HepG2 (cell line): ENCODE data around the gene DHRS7. TPM values are rescaled to one million over a fixed set of nuclear protein-coding genes. Genes with fewer than 3 reads are reported as not detected.

ENCODE experiments used
- AGO1 ChIP-seq: fragments of 200-400 bp; formaldehyde crosslinking; IDR thresholded peaks from 2 replicates; pipeline ENCODE4 v1.6.1; 2017; ENCODE audit warnings: mild to moderate bottlenecking, low read depth, low read length, moderate library complexity; ENCODE audit not compliant: poor library complexity, severe bottlenecking
- DNMT1 ChIP-seq: sonication (generic); formaldehyde crosslinking; IDR thresholded peaks from 2 replicates; pipeline ENCODE4 v1.5.1; 2020; ENCODE audit warnings: mild to moderate bottlenecking, missing genetic modification reagents
- ETS1 ChIP-seq: sonication (generic); formaldehyde crosslinking; IDR thresholded peaks from 2 replicates; pipeline ENCODE4 v1.4.0; 2020; ENCODE audit warnings: missing genetic modification reagents
- FOXA3 ChIP-seq: IDR thresholded peaks from 2 replicates; pipeline ENCODE4 v1.6.1; 2016; ENCODE audit warnings: missing genetic modification reagents, missing compliant biosample characterization
- KDM1A ChIP-seq: IDR thresholded peaks from 2 replicates; pipeline ENCODE4 v1.6.1; 2016; ENCODE audit warnings: missing compliant biosample characterization
- NFE2L2 ChIP-seq: fragments of 150-350 bp; IDR thresholded peaks from 2 replicates; pipeline ENCODE4 v1.6.1; 2014; ENCODE audit warnings: low read length
- PCBP2 ChIP-seq: fragments of 200-400 bp; formaldehyde crosslinking; optimal IDR thresholded peaks from 2 replicates; pipeline ENCODE3; 2018; ENCODE audit warnings: low read length, low read depth; ENCODE audit not compliant: poor library complexity, severe bottlenecking
- SIN3A ChIP-seq: IDR thresholded peaks from 2 replicates; pipeline ENCODE4 v1.6.1; 2011; ENCODE audit warnings: low read depth, mild to moderate bottlenecking, control low read depth, low read length, borderline replicate concordance
- ZFX ChIP-seq: sonication (generic); formaldehyde crosslinking; IDR thresholded peaks from 2 replicates; pipeline ENCODE4 v1.4.0; 2020; ENCODE audit warnings: mild to moderate bottlenecking, low read depth, missing genetic modification reagents, moderate library complexity
- ZHX1 ChIP-seq: sonication (generic); formaldehyde crosslinking; IDR thresholded peaks from 2 replicates; pipeline ENCODE4 v1.8.1; 2022; ENCODE audit warnings: low read depth, mild to moderate bottlenecking, missing genetic modification reagents
- ZMYM4 ChIP-seq: sonication (generic); formaldehyde crosslinking; IDR thresholded peaks from 2 replicates; pipeline ENCODE4 v1.8.1; 2023; ENCODE audit warnings: mild to moderate bottlenecking, missing genetic modification reagents
- ZNF687 ChIP-seq: sonication (generic); formaldehyde crosslinking; IDR thresholded peaks from 2 replicates; pipeline ENCODE4 v1.5.1; 2020; ENCODE audit warnings: mild to moderate bottlenecking, missing genetic modification reagents, moderate library complexity
- polyA plus RNA-seq, 8 experiments: library from polyadenylated mRNA; depleted of rRNA in 3 of 8; stranded (reverse) in 7 of 8; unstranded in 1 of 8; fragments of >200 nt; fragmentation: Illumina TruSeq in 4 of 8; extraction: Trizol in 4 of 8; gene quantifications; 2 replicates each; pipeline versions ENCODE4 v1.2.1 to v1.2.3, GENCODE V29; 2011 to 2016; ENCODE audit warnings: low read depth in 4 of 8, missing spikeins in 1 of 8, mixed read lengths in 1 of 8; ENCODE audit not compliant: insufficient read depth in 1 of 8
- total RNA-seq, 5 experiments: library from RNA; depleted of rRNA; stranded (reverse); fragments of >200 nt; fragmentation: Illumina TruSeq; extraction: Trizol; gene quantifications; 2 replicates each; pipeline ENCODE4 v1.2.3, GENCODE V29; 2016; ENCODE audit warnings: low read depth in 1 of 5
- TF ChIP-seq, protein P1 (sequence below): sonication (generic); formaldehyde crosslinking; IDR thresholded peaks from 2 replicates; pipeline ENCODE4 v1.8.1; 2022; ENCODE audit warnings: mild to moderate bottlenecking, missing genetic modification reagents

Gene DHRS7
- total and polyA plus RNA-seq, 2 of the 13 experiments (the other 11 are each of a cell fraction or from before 2014, with no cell fraction given) = 20.8 to 44.4 TPM

- TF ChIP-seq ZHX1 (CRISPR knock-in tag) (no peak), ZMYM4 (CRISPR knock-in tag) (peak; percentile 25; the same call in 1 of the 2 replicates), ZFX (peak; percentile 60; the same call in 1 of the 2 replicates), KDM1A (CRISPR knock-in tag) (no peak), SIN3A (peak; percentile 67; the same call in 1 of the 2 replicates), AGO1 (no peak), NFE2L2 (no peak), ETS1 (CRISPR knock-in tag) (no peak), PCBP2 (no peak), DNMT1 (CRISPR knock-in tag) (no peak), ZNF687 (CRISPR knock-in tag) (no peak; the same call in 1 of the 2 replicates), FOXA3 (no peak)
- TF ChIP-seq, protein P1, sequence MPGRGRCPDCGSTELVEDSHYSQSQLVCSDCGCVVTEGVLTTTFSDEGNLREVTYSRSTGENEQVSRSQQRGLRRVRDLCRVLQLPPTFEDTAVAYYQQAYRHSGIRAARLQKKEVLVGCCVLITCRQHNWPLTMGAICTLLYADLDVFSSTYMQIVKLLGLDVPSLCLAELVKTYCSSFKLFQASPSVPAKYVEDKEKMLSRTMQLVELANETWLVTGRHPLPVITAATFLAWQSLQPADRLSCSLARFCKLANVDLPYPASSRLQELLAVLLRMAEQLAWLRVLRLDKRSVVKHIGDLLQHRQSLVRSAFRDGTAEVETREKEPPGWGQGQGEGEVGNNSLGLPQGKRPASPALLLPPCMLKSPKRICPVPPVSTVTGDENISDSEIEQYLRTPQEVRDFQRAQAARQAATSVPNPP = no peak
These were observed 70.8 kb downstream of the DHRS7 start (continued) for GRCh38 chr14:60094306-60094897.
